OCI-LY7 (cell line): ENCODE data around the gene INSL6. TPM values are rescaled to one million over a fixed set of nuclear protein-coding genes. Genes with fewer than 3 reads are reported as not detected.

Experiments used
- BruUV-seq: library from RNA; stranded (reverse); fragments of 400-500 nt; replicated peaks from 2 replicates; lab custom pipeline; 2021; lab: Mats Ljungman, UMichigan
- CTCF ChIA-PET: fragments of 300-600 bp; sonication (Branson Sonifier 250); formaldehyde crosslinking; loops from one replicate; lab custom pipeline; 2022; ENCODE audit warnings: antibody characterized with exemption; ENCODE audit not compliant: unreplicated experiment; lab: Charles Lee
- POLR2A ChIA-PET: fragments of 300-600 bp; sonication (Branson Sonifier 250); formaldehyde crosslinking; loops from one replicate; lab custom pipeline; 2022; ENCODE audit warnings: antibody characterized with exemption; lab: Charles Lee
- DNase-seq: peaks from one replicate; pipeline ENCODE4 v3.0.0-alpha.2; 2015; ENCODE audit warnings: low spot score
- H2AFZ ChIP-seq: fragments of 200-600 bp; sonication (generic), shearing (Covaris generic); 2 replicates; pipeline ENCODE4 v1.6.1; 2014; ENCODE audit warnings: mild to moderate bottlenecking, antibody characterized with exemption, low read length, moderate library complexity
- H3K27ac ChIP-seq: fragments of 200-600 bp; sonication (generic); 2 replicates; pipeline ENCODE4 v1.5.1; 2014; ENCODE audit warnings: mixed run types, low read depth, mild to moderate bottlenecking, moderate library complexity, low read length, inconsistent platforms; ENCODE audit not compliant: poor library complexity, severe bottlenecking
- H3K36me3 ChIP-seq: fragments of 200-600 bp; sonication (generic); 2 replicates; pipeline ENCODE4 v1.6.1; 2014; ENCODE audit warnings: mild to moderate bottlenecking, antibody characterized with exemption, low read length, moderate library complexity, mixed read lengths; ENCODE audit not compliant: insufficient read depth
- H3K4me1 ChIP-seq: fragments of 200-600 bp; sonication (generic); 2 replicates; pipeline ENCODE4 v1.5.1; 2014; ENCODE audit warnings: mild to moderate bottlenecking, low read length; ENCODE audit not compliant: insufficient read depth, poor library complexity, severe bottlenecking
- H3K4me2 ChIP-seq: fragments of 200-600 bp; sonication (generic); 2 replicates; pipeline ENCODE4 v1.6.1; 2014; ENCODE audit warnings: mild to moderate bottlenecking, low read length
- H3K4me3 ChIP-seq: fragments of 200-600 bp; sonication (generic); 2 replicates; pipeline ENCODE4 v1.5.1; 2014; ENCODE audit warnings: mild to moderate bottlenecking, low read depth, low read length; ENCODE audit not compliant: poor library complexity, severe bottlenecking
- H3K79me2 ChIP-seq: fragments of 200-600 bp; sonication (generic); 2 replicates; pipeline ENCODE4 v1.6.1; 2016; ENCODE audit warnings: low read depth, mild to moderate bottlenecking, low read length, moderate library complexity, mixed read lengths; ENCODE audit not compliant: insufficient read depth
- H3K9me2 ChIP-seq: fragments of 200-600 bp; sonication (generic); 2 replicates; pipeline ENCODE4 v1.6.1; 2016; ENCODE audit warnings: mild to moderate bottlenecking, low read length, mixed read lengths; ENCODE audit not compliant: insufficient read depth
- H3K9me3 ChIP-seq: fragments of 200-600 bp; sonication (generic); 2 replicates; pipeline ENCODE4 v1.6.1; 2014; ENCODE audit warnings: mild to moderate bottlenecking, mixed run types, low read length, mixed read lengths
- H4K20me1 ChIP-seq: fragments of 200-600 bp; sonication (generic); 2 replicates; pipeline ENCODE4 v1.6.1; 2014; ENCODE audit warnings: mild to moderate bottlenecking, antibody characterized with exemption, low read length, moderate library complexity, mixed read lengths; ENCODE audit not compliant: insufficient read depth
- CTCF ChIP-seq: fragments of 200-600 bp; sonication (generic); conservative IDR thresholded peaks from 2 replicates; pipeline ENCODE4 v1.5.1; 2014; ENCODE audit warnings: mild to moderate bottlenecking, antibody characterized with exemption, low read length, moderate library complexity, mixed read lengths
- EZH2phosphoT487 ChIP-seq: fragments of 200-600 bp; sonication (generic); IDR thresholded peaks from 2 replicates; pipeline ENCODE4 v1.6.1; 2018; ENCODE audit warnings: low read depth, borderline replicate concordance, mild to moderate bottlenecking, mixed run types, antibody characterized with exemption, low read length, moderate library complexity, mixed read lengths
- intact Hi-C: fragments of 100-400 bp; cut with micrococcal nuclease; formaldehyde crosslinking; loops from one replicate; pipeline ENCODE4 v1.10.0; 2022; ENCODE audit not compliant: unreplicated experiment
- small RNA-seq: library from RNA; depleted of rRNA; stranded (forward); fragments of <200 nt; gene quantifications from one replicate; pipeline ENCODE3, GENCODE V24; 2014
- total RNA-seq, 2 experiments: library from RNA; depleted of rRNA in 1 of 2; stranded (reverse); fragments of >200 nt in 1 of 2; shearing (Covaris generic) in 1 of 2; gene quantifications; 2 replicates each; pipeline ENCODE4 v1.2.3, GENCODE V29; 2014 to 2022

INSL6 gene
- total RNA-seq, 2 experiments from 2014 or later: not detected

GRCh38 chr9:5113994-5114748, 71.3 kb downstream of the INSL6 start:
- intact Hi-C loops: no loop called here
- ChIA-PET POLR2A (no interaction called here), CTCF (no interaction called here)
- no peaks in the 10 kb centered on the region for H3K36me3 ChIP-seq
- no peaks in the 10 kb centered on the region for H3K4me1 ChIP-seq
- no peak overlapping the region for H3K4me2 ChIP-seq
- no TSS peak for BruUV-seq
- H3K79me2 ChIP-seq: no peaks in the 10 kb centered on the region
- no peak overlapping the region for H2AFZ ChIP-seq
- TF ChIP-seq CTCF: no peak
- no peak for TF ChIP-seq EZH2phosphoT487
- H3K9me2 ChIP-seq: no peaks in the 10 kb centered on the region
- no peak overlapping the region for H3K4me3 ChIP-seq
- H3K27ac ChIP-seq: no peak overlapping the region
- no peaks in the 10 kb centered on the region for H3K9me3 ChIP-seq
- DNase-seq: no peak
- no peaks in the 10 kb centered on the region for H4K20me1 ChIP-seq

Small RNAs within 50 kb of the gene (small RNA-seq; reads per million reads assigned to genes)
- not detected for gene AL133547.1

Other genes with a start within 250 kb of the INSL6 start
- 3.7 and 4.4 TPM in 2 replicates for gene JAK2, start 200.4 kb downstream of the INSL6 start, total RNA-seq (2014; rRNA removed; shearing (Covaris generic))
- gene JAK2, start 200.4 kb downstream of the INSL6 start, total RNA-seq (2022): 11.4 and 12.5 TPM in 2 replicates
- not detected in 2 replicates for gene INSL4, start 45.8 kb upstream of the INSL6 start, total RNA-seq (2014; rRNA removed; shearing (Covaris generic))
- not detected in 2 replicates for gene INSL4, start 45.8 kb upstream of the INSL6 start, total RNA-seq (2022)
- 1.7 TPM in 1 of 2 replicates, not detected in the other for gene RLN2, start 119.1 kb upstream of the INSL6 start, total RNA-seq (2014; rRNA removed; shearing (Covaris generic))
- 3.8 and 4.4 TPM in 2 replicates for gene RLN2, start 119.1 kb upstream of the INSL6 start, total RNA-seq (2022)
- gene RLN1, start 154.2 kb upstream of the INSL6 start, total RNA-seq (2014; rRNA removed; shearing (Covaris generic)): 0.67 and 1.2 TPM in 2 replicates
- 2.3 and 2.6 TPM in 2 replicates for gene RLN1, start 154.2 kb upstream of the INSL6 start, total RNA-seq (2022)